Measurements from ENCODE around the gene ZNF354C. TPM values are rescaled to one million over a fixed set of nuclear protein-coding genes. Genes with fewer than 3 reads are reported as not detected.

ZNF354C gene
- total RNA-seq, 2 donors from 2014 or later = 2.4 to 2.7 TPM

- peaks cover 4 to 55% of the 10 kb centered on the region in 2 donors for H3K9me3 ChIP-seq
- no peaks in the 10 kb centered on the region for H3K36me3 ChIP-seq
- no peak for DNase-seq (ENCODE audit: low spot score)
- H3K4me3 ChIP-seq = no peak overlapping the region
- no peak overlapping the region for H3K27ac ChIP-seq
- H3K27me3 ChIP-seq = no peaks in the 10 kb centered on the region
- H3K4me1 ChIP-seq = no peaks in the 10 kb centered on the region
- no peak for TF ChIP-seq CTCF (IDR thresholded peaks at IDR 0.05)
Measured at GRCh38 chr5:179115307-179115706, 55.1 kb downstream of the ZNF354C start.

GRCh38 chr5:179115845-179116524 lies 55.8 kb downstream of the ZNF354C start:
- Histone ChIP-seq H3K4me3 (no peak overlapping the region), H3K27ac (no peak overlapping the region), H3K27me3 (no peaks in the 10 kb centered on the region), H3K36me3 (no peaks in the 10 kb centered on the region), H3K9me3 (peaks cover 4 to 55% of the 10 kb centered on the region in 2 donors), H3K4me1 (no peaks in the 10 kb centered on the region)
- DNase-seq (ENCODE audit: low spot score) = peak; percentile 23
- TF ChIP-seq CTCF (IDR thresholded peaks at IDR 0.05) = no peak

- H3K36me3 ChIP-seq = no peaks in the 10 kb centered on the region
- H3K4me1 ChIP-seq = no peaks in the 10 kb centered on the region
- no peak for TF ChIP-seq CTCF (IDR thresholded peaks at IDR 0.05)
- no peak overlapping the region for H3K27ac ChIP-seq
- H3K9me3 ChIP-seq = peaks cover 4 to 34% of the 10 kb centered on the region in 2 donors
- DNase-seq (ENCODE audit: low spot score) = no peak
- no peak overlapping the region for H3K4me3 ChIP-seq
- H3K27me3 ChIP-seq = no peaks in the 10 kb centered on the region
Measured at GRCh38 chr5:179118338-179118737, 58.2 kb downstream of the ZNF354C start.

- no peaks in the 10 kb centered on the region for H3K36me3 ChIP-seq
- H3K4me1 ChIP-seq = no peaks in the 10 kb centered on the region
- no peak for TF ChIP-seq CTCF (IDR thresholded peaks at IDR 0.05)
- H3K27me3 ChIP-seq = no peaks in the 10 kb centered on the region
- no peak overlapping the region for H3K27ac ChIP-seq
- H3K9me3 ChIP-seq = peaks cover 4 to 28% of the 10 kb centered on the region in 2 donors
- H3K4me3 ChIP-seq = no peak overlapping the region
- peak; percentile 26 for DNase-seq (ENCODE audit: low spot score)
Measured at GRCh38 chr5:179118756-179119414, 58.7 kb downstream of the ZNF354C start.

GRCh38 chr5:179119415-179120170 lies 59.4 kb downstream of the ZNF354C start:
- Histone ChIP-seq H3K36me3 (no peaks in the 10 kb centered on the region), H3K27ac (no peak overlapping the region), H3K27me3 (no peaks in the 10 kb centered on the region), H3K4me1 (no peaks in the 10 kb centered on the region), H3K9me3 (peaks cover 0 to 22% of the 10 kb centered on the region in 2 donors), H3K4me3 (no peak overlapping the region)
- TF ChIP-seq CTCF (IDR thresholded peaks at IDR 0.05) = no peak
- DNase-seq (ENCODE audit: low spot score) = peak; percentile 48

All from right atrium auricular region (tissue), 2 donors.